PFSK-1 (cell line): Measurements from ENCODE around the gene PHC1.

Experiments
- POLR2AphosphoS5 ChIP-seq: IDR thresholded peaks from 2 replicates; pipeline ENCODE4 v1.6.1; 2012; ENCODE audit warnings: low read depth, mild to moderate bottlenecking, control low read depth, low read length, moderate library complexity
- TF ChIP-seq, protein P1 (sequence below), 2 experiments: IDR thresholded peaks; 2 replicates each; pipeline versions ENCODE4 v1.6.1 to v1.8.0; 2011 to 2012; ENCODE audit warnings: low read depth in 2 of 2, low read length in 2 of 2, control low read depth in 1 of 2, inconsistent platforms in 1 of 2, mild to moderate bottlenecking in 1 of 2, moderate library complexity in 1 of 2; ENCODE audit not compliant: insufficient read depth in 1 of 2

GRCh38 chr12:8909752-8910151 is 4.6 kb upstream of the PHC1 start:
- no peak for TF ChIP-seq POLR2AphosphoS5
- TF ChIP-seq, protein P1, sequence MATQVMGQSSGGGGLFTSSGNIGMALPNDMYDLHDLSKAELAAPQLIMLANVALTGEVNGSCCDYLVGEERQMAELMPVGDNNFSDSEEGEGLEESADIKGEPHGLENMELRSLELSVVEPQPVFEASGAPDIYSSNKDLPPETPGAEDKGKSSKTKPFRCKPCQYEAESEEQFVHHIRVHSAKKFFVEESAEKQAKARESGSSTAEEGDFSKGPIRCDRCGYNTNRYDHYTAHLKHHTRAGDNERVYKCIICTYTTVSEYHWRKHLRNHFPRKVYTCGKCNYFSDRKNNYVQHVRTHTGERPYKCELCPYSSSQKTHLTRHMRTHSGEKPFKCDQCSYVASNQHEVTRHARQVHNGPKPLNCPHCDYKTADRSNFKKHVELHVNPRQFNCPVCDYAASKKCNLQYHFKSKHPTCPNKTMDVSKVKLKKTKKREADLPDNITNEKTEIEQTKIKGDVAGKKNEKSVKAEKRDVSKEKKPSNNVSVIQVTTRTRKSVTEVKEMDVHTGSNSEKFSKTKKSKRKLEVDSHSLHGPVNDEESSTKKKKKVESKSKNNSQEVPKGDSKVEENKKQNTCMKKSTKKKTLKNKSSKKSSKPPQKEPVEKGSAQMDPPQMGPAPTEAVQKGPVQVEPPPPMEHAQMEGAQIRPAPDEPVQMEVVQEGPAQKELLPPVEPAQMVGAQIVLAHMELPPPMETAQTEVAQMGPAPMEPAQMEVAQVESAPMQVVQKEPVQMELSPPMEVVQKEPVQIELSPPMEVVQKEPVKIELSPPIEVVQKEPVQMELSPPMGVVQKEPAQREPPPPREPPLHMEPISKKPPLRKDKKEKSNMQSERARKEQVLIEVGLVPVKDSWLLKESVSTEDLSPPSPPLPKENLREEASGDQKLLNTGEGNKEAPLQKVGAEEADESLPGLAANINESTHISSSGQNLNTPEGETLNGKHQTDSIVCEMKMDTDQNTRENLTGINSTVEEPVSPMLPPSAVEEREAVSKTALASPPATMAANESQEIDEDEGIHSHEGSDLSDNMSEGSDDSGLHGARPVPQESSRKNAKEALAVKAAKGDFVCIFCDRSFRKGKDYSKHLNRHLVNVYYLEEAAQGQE (IDR thresholded peaks at IDR 0.05; ENCODE audit: insufficient read depth in 1 of 2, low read depth in 2 of 2, low read length in 2 of 2) = no peak
